NCI-H82 treated with DMSO at 0.1 percent for 48 hours (cell line): ENCODE data around the gene COQ9.

Experiments
- DNase-seq: peaks from one replicate; lab custom pipeline; 2025; ENCODE audit not compliant: unreplicated experiment; lab: John Stamatoyannopoulos, UW

The COQ9 gene

GRCh38 chr16:57510016-57510871, 63.0 kb downstream of the COQ9 start:
- no peak for DNase-seq
